GM12874 (cell line): ENCODE measurements around the gene NEURL1B.

Source experiments
- TF ChIP-seq, protein P1 (sequence below): IDR thresholded peaks from 2 replicates; pipeline ENCODE4 v1.5.1; 2011; ENCODE audit warnings: low read depth, mild to moderate bottlenecking, control low read depth, low read length, moderate library complexity; ENCODE audit not compliant: insufficient read depth

NEURL1B gene

DNA sequence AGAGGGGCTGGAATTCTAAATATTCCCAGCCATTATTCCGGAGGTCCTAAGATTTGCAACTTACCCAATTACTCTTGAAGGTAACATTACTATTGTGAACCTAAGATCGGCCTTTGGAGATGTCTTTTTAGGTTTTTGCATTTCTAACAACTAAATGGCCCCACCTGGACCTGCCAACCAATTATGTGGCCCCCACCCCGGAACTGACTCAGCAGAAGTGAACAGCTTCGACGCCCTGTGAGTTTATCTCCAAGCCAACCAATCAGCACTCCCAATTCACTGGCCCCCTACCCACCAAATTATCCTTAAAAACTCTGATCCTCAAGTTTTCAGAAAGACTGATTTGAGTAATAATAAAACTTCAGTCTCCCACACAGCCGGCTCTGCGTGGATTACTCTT, 62.9 kb downstream of the NEURL1B start:
- TF ChIP-seq, protein P1, sequence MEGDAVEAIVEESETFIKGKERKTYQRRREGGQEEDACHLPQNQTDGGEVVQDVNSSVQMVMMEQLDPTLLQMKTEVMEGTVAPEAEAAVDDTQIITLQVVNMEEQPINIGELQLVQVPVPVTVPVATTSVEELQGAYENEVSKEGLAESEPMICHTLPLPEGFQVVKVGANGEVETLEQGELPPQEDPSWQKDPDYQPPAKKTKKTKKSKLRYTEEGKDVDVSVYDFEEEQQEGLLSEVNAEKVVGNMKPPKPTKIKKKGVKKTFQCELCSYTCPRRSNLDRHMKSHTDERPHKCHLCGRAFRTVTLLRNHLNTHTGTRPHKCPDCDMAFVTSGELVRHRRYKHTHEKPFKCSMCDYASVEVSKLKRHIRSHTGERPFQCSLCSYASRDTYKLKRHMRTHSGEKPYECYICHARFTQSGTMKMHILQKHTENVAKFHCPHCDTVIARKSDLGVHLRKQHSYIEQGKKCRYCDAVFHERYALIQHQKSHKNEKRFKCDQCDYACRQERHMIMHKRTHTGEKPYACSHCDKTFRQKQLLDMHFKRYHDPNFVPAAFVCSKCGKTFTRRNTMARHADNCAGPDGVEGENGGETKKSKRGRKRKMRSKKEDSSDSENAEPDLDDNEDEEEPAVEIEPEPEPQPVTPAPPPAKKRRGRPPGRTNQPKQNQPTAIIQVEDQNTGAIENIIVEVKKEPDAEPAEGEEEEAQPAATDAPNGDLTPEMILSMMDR, result no peak

DNA sequence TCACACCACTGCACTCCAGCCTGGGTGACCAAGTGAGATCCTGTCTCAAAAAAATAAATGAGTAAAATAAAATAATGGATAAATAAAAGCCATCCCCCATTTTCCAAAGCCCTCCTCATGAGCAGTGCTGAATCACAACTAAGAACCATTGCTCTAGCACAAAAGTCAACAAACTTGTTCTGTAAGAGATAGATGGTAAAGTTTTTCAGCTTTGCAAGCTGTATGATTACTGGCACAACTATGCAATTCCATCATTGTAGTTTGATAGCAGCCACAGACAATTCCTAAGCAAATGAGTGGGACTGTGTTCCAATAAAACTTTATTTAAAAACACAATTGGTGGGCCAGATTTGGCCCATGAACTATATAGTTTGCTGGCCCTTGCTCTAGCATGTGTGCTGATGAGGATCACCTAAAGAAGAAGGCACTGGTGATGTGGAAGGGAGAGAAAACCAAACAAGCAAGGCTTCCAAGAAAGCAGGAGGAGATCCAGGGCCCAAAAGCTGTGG, 64.6 kb downstream of the NEURL1B start:
- TF ChIP-seq, protein P1, result no peak

DNA sequence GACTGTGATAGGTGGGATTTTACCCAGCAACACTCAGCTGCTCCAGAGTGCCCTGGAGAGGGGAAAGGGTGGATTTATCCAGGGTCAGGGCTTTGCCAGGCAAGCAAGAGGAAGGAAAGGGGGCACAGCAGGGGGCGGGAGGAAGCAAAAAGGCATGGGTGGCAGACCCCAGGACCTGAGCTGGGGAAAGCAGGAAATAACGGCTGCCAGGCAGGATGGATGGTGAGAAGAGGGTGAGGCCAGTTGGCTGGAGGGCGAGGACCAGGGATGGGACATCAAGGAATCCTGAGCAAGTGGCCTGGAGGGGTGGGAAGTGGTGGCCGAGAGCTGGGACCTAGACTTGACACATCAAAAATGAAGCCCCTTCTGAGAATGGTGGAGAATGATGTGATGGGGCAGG, 65.7 kb downstream of the NEURL1B start:
- TF ChIP-seq, protein P1, result no peak

DNA sequence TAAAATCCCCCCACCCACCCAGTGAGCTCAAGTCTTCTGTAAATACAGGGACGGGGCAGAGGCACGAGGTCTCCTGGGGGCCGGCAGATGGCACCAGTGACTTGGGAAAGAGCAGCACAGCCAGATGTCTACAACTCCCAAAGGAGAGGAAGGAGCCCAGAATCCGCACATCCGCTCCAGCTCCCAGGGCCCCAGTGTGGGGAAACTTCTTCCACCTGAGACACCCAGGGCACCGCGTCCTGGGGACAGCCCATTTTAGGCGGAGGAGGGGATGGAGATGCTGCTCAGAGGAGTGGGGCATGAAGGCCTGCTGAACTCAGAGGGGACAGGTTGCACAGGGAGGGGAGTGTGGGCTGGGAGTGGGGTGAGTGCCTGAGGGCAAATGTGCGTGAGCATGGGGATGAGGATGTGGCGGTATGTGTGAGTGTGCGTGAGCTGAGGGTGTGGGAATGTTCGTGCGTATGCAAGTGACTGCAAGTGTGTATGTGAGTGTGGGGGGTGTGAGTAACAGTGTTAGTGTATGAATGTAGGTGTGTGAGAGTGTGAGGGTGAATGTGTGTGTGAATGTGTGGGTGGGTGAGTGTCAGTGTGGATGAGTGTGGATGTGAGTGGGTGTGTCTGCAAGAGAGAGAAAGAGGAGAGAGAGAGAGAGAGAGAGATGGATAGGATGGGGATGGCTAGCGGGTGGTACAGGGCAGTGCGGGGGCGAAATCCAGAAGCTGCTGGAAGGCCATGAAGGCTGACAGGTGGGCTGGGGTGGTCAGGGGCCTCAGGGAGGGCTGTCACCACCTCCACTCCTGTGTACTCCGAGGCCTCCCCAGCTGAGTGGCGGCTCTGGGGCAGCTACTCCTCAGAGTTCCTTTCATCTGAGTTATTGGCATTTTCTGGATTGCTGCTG, 66.5 kb downstream of the NEURL1B start:
- TF ChIP-seq, protein P1, result peak; percentile 31; the same call in 1 of the 2 replicates

DNA sequence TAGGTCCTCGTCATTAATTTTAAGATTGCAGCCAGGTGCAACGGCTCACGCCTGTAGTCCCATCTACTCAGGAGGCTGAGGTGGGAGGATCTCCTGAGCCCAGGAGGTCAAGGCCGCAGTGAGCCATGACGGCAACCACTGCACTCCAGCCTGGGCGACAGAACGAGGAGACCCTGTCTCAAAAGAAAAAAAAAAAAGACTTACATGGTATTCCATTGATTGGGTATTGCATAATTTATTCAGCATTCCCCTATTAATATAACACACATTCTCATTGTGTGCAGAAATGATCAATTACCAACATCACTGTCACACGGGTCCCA, 67.1 kb downstream of the NEURL1B start:
- TF ChIP-seq, protein P1, result no peak

DNA sequence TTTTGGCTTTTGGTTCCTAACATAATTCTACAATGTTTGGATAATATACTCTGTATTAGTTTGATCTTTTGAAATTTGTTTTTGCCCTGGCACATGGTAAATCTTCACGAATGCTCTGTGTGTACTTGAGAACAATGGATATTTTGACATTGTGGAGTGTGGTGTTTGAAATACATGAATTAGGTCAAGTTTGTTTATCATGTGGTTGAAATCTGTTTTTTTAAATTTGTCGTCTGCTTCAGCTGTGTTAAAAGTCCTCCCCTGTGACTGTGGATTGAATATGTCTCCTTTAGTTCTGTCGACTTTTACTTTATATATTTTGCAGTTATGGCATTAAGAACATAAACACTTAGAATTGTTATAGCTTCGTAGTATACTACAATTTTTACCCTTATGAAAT, 69.6 kb downstream of the NEURL1B start:
- TF ChIP-seq, protein P1, result no peak

DNA sequence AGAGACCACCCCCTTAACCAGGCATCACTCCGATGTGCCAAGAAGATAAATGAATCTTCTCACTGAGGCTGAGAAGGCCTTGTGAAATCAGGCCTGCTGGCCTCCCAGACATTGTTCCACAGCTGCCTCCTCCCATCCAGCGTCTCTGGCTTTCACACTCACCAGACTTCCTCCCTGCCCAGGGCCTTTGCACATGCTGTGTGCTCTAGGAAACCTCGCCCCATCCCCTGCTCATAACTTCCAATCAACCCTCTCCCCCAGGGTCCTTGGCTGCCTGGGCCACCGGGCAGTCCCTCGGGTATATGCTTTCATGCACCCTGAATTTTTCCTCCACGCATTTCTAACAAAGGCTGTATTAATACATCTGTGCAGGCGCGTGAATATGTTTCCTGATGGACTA, 71.5 kb downstream of the NEURL1B start:
- TF ChIP-seq, protein P1, result no peak
